ENCODE measurements around the gene RBM5. TPM values are rescaled to one million over a fixed set of nuclear protein-coding genes. Genes with fewer than 3 reads are reported as not detected.

RBM5 gene
- polyA plus RNA-seq, 3 donors: 9.7 to 332 (median 18.5) TPM

DNA sequence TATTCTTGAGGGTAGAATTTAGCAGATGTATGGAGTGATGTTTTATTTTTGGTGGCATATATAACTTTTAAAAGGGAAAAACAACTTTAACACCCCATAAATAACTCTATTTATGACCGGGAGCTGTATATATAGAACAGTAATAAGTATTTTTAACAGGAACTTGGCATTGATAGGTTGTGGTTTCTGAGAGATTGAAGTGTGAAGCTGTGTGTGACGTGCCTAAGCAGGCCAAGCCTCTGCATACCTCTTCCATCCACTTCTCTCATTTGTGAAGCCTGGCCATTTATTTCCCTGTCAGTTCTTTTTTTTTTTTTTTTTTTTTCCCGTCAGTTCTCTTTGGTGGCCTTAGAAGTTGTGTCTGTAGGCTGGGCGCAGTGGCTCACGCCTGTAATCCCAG, 23.0 kb downstream of the RBM5 start:
- Histone ChIP-seq H3K27me3 (ENCODE audit: control insufficient read depth in 2 of 2, insufficient read depth in 2 of 2, low read length in 2 of 2) (no peaks in the 10 kb centered on the region), H3K79me2 (ENCODE audit: insufficient read depth, low read length) (peaks cover 5% of the 10 kb centered on the region), H3K4me2 (replicated peaks; ENCODE audit: extremely low read depth, low read length, poor library complexity, severe bottlenecking) (no peak overlapping the region), H4K20me1 (ENCODE audit: insufficient read depth, low read length) (peaks cover 100% of the 10 kb centered on the region), H3K36me3 (replicated peaks in 1 of 2; ENCODE audit: control insufficient read depth in 1 of 2, insufficient read depth in 2 of 2, low read length in 2 of 2) (peaks cover 96 to 100% of the 10 kb centered on the region in 2 donors), H3K9ac (ENCODE audit: insufficient read depth, low read length, poor library complexity, severe bottlenecking) (no peak overlapping the region), H3K4me1 (ENCODE audit: control insufficient read depth in 1 of 2, insufficient read depth in 2 of 2, low read length in 2 of 2) (no peaks in the 10 kb centered on the region), H3K4me3 (replicated peaks in 1 of 3; ENCODE audit: low read depth in 2 of 3, low read length in 3 of 3) (no peak overlapping the region), H3K27ac (ENCODE audit: low read depth in 1 of 2, low read length in 2 of 2) (no peak overlapping the region), H3K9me3 (replicated peaks in 1 of 2; ENCODE audit: control insufficient read depth in 1 of 2, insufficient read depth in 1 of 2, low read length in 2 of 2) (no peaks in the 10 kb centered on the region), H2AFZ (ENCODE audit: insufficient read depth, low read depth, low read length, poor library complexity, severe bottlenecking) (no peak overlapping the region)
- Mint-ChIP-seq H3K36me3 (peaks cover 86 to 98% of the 10 kb centered on the region in 2 donors), H3K4me3 (no peak overlapping the region), H3K27ac (peak overlapping the region in 3 of 7 donors; percentile 26 to 71 (median 68)), H3K4me1 (no peaks in the 10 kb centered on the region), H3K9me3 (no peaks in the 10 kb centered on the region), H3K27me3 (ENCODE audit: low read depth in 3 of 3) (peaks cover 0 to 3% (median 0%) of the 10 kb centered on the region in 3 donors)
- TF ChIP-seq, protein P1, sequence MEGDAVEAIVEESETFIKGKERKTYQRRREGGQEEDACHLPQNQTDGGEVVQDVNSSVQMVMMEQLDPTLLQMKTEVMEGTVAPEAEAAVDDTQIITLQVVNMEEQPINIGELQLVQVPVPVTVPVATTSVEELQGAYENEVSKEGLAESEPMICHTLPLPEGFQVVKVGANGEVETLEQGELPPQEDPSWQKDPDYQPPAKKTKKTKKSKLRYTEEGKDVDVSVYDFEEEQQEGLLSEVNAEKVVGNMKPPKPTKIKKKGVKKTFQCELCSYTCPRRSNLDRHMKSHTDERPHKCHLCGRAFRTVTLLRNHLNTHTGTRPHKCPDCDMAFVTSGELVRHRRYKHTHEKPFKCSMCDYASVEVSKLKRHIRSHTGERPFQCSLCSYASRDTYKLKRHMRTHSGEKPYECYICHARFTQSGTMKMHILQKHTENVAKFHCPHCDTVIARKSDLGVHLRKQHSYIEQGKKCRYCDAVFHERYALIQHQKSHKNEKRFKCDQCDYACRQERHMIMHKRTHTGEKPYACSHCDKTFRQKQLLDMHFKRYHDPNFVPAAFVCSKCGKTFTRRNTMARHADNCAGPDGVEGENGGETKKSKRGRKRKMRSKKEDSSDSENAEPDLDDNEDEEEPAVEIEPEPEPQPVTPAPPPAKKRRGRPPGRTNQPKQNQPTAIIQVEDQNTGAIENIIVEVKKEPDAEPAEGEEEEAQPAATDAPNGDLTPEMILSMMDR (IDR thresholded peaks at IDR 0.05): no peak
- intact Hi-C loops (cut with micrococcal nuclease): no loop called here
- no peak for DNase-seq
- WGBS (ENCODE audit: insufficient coverage): 60% methylated on average over 1 of the region's 5 CpGs

- Mint-ChIP-seq H3K27me3 (ENCODE audit: low read depth in 3 of 3) (peaks cover 0 to 3% (median 0%) of the 10 kb centered on the region in 3 donors), H3K4me3 (no peak overlapping the region), H3K9me3 (no peaks in the 10 kb centered on the region), H3K36me3 (peaks cover 86 to 98% of the 10 kb centered on the region in 2 donors), H3K4me1 (no peaks in the 10 kb centered on the region), H3K27ac (peak overlapping the region in 2 of 7 donors; percentile 4 to 59)
- Histone ChIP-seq H3K9ac (ENCODE audit: insufficient read depth, low read length, poor library complexity, severe bottlenecking) (no peak overlapping the region), H4K20me1 (ENCODE audit: insufficient read depth, low read length) (peaks cover 100% of the 10 kb centered on the region), H3K4me1 (ENCODE audit: control insufficient read depth in 1 of 2, insufficient read depth in 2 of 2, low read length in 2 of 2) (no peaks in the 10 kb centered on the region), H3K9me3 (replicated peaks in 1 of 2; ENCODE audit: control insufficient read depth in 1 of 2, insufficient read depth in 1 of 2, low read length in 2 of 2) (no peaks in the 10 kb centered on the region), H3K4me2 (replicated peaks; ENCODE audit: extremely low read depth, low read length, poor library complexity, severe bottlenecking) (no peak overlapping the region), H3K36me3 (replicated peaks in 1 of 2; ENCODE audit: control insufficient read depth in 1 of 2, insufficient read depth in 2 of 2, low read length in 2 of 2) (peaks cover 96 to 100% of the 10 kb centered on the region in 2 donors), H3K27me3 (ENCODE audit: control insufficient read depth in 2 of 2, insufficient read depth in 2 of 2, low read length in 2 of 2) (no peaks in the 10 kb centered on the region), H3K79me2 (ENCODE audit: insufficient read depth, low read length) (peaks cover 9% of the 10 kb centered on the region), H2AFZ (ENCODE audit: insufficient read depth, low read depth, low read length, poor library complexity, severe bottlenecking) (no peak overlapping the region), H3K27ac (ENCODE audit: low read depth in 1 of 2, low read length in 2 of 2) (no peak overlapping the region), H3K4me3 (replicated peaks in 1 of 3; ENCODE audit: low read depth in 2 of 3, low read length in 3 of 3) (no peak overlapping the region)
- TF ChIP-seq, protein P1 (IDR thresholded peaks at IDR 0.05): no peak
- intact Hi-C loops (cut with micrococcal nuclease): no loop called here
- WGBS (ENCODE audit: insufficient coverage): 100% methylated on average over 1 of the region's 3 CpGs
- DNase-seq: no peak
These were observed 23.7 kb downstream of the RBM5 start for GRCh38 chr3:50112462-50112861.
